Stimulated activated CD8-positive, alpha-beta memory T cell treated with anti-CD3 and anti-CD28 coated beads, Interleukin-4, amount 100 ng/mL, for 48 hours (primary cell): ENCODE data around the gene RAB3IP.
"Not testable (repeated sequence)": the region's sequence is repeated elsewhere in the genome, so short reads cannot be mapped to it uniquely, and the experiment has no call there.

ENCODE experiments used
- DNase-seq: peaks from one replicate; pipeline ENCODE4 v3.0.0-alpha.2; 2020

The RAB3IP gene

DNA sequence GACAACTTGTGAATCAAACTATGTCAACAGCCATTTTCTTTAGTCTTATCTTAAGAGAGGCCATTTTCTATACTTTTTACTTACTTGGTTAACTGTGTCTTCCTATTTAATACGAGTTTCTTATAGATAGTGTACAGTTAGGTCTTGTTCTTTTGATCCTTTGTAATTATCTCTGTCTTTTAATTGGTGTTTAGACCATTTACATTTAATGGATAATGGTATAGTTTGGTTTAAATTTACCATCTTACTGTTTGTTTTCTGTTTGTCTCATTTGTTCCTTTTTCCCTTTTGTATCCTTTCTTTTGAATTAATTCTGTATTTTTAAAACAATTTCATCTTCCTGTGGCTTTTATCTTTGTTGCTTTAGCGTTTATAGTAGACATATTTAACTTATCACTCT is 19.4 kb downstream of the RAB3IP start:
- no peak for DNase-seq

- DNase-seq = not testable (repeated sequence)
Observed at GRCh38 chr12:69759581-69759980, 20.9 kb downstream of the RAB3IP start.

DNA sequence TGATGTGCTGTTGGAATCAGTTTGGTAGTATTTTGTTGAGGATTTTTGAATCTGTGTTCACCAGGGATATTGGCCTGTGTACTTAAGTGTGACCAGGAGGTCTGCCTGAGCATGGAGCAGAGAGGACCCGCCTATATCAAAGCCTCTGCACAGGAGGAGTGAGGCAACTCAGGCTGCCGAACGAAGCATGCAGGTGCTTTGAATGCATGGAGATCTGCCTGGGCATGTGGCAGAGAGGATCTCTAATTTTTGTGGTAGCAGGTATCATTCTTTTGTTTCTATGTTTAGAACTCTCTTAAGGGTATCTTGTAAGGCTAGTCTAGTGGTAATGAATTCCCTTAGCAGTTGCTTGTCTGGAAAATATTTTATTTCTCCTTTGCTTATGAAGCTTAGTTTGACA is 26.9 kb downstream of the RAB3IP start:
- no peak for DNase-seq

GRCh38 chr12:69766260-69766659 is 27.6 kb downstream of the RAB3IP start:
- no peak for DNase-seq

DNA sequence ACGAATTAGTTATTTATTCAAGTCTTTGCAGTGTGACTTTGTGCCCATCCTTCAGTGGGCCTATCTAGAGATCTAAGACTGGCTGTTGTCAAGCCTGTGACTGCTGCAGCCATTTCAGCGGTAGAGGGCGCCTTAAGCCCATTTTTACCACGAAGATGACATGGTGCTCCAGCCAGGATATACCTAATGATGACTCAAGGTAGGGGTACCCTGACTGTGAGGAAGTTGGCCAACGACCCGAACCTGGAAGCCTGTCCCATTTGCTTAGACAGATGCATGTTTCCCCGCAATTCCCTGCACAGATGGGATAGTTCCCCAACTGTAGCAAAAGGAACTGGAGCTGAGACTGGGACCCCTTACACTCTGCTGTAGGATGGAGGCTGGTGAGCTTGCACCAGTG is 41.3 kb downstream of the RAB3IP start:
- DNase-seq = no peak

- no peak for DNase-seq
Observed at GRCh38 chr12:69783365-69783764, 44.7 kb downstream of the RAB3IP start.

DNA sequence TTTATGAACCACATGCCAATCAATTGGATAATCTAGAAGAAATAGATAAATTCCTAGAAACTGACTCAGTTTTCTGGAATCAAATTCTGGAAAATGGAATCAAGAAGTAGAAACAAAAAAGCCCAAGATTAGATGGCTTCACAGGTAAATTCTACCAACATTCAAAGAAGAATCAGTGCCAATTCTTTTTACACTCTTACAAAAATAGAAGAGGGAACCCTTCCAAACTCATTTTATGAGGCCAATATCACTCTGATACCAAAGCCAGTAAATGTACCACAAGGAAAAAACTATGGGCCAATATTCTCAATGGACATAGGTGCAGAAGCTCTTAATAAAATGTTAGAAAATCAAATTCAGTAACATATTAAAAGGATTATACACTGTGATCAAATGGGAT is 50.7 kb downstream of the RAB3IP start:
- no peak for DNase-seq

GRCh38 chr12:69792533-69792932 is 53.9 kb downstream of the RAB3IP start:
- DNase-seq = no peak

DNA sequence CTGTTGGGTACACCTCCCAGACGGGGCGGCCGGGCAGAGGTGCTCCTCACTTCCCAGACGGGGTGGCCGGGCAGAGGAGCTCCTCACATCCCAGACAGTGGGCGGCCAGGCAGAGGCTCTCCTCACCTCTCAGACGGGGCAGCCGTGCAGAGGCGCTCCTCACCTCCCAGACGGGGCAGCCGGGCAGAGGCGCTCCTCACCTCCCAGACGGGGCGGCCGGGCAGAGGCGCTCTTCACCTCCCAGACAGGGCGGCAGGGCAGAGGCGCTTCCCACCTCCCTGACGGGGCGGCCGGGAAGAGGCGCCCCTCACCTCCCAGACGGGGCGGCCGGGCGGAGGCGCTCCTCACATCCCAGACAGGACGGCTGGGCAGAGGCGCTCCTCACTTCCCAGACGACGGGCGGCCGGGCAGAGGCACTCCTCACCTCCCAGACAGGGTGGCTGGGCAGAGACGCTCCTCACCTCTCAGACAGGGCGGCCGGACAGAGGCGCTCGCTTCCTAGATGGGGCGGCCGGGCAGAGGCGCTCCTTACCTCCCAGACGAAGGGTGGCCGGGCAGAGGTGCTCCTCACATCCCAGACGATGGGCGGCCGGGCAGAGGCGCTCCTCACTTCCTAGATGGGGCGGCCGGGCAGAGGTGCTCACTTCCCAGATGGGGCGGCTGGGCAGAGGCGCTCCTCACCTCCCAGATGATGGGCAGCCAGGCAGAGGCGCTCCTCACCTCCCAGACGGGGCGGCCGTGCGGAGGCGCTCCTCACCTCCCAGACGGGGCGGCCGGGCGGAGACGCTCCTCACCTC is 68.6 kb downstream of the RAB3IP start:
- not testable (repeated sequence) for DNase-seq

GRCh38 chr12:69810870-69811498 is 72.3 kb downstream of the RAB3IP start:
- DNase-seq = no peak

- DNase-seq = no peak
Observed at GRCh38 chr12:69816082-69816481, 77.4 kb downstream of the RAB3IP start.

DNA sequence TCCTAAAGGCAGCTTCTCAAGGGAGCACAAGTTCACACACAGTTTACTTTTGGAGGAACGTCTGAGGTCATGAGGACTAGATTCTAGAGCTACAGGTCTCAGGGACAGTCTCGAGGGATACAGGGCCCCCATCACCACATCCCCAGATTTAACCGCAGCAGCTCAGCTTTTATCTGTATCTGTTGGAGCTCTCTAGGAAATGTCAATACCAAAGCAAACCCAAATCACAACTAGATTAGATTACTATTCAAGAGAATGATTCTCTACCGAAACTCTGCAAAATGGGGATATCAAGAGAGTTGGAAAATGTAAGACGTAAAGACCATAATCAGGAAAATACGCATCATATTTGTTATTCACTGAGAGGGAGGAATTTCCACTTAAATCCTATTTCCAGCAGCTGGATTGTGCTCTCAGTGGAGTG is 82.4 kb downstream of the RAB3IP start:
- DNase-seq = no peak

GRCh38 chr12:69821456-69822159 is 82.9 kb downstream of the RAB3IP start:
- no peak for DNase-seq

DNA sequence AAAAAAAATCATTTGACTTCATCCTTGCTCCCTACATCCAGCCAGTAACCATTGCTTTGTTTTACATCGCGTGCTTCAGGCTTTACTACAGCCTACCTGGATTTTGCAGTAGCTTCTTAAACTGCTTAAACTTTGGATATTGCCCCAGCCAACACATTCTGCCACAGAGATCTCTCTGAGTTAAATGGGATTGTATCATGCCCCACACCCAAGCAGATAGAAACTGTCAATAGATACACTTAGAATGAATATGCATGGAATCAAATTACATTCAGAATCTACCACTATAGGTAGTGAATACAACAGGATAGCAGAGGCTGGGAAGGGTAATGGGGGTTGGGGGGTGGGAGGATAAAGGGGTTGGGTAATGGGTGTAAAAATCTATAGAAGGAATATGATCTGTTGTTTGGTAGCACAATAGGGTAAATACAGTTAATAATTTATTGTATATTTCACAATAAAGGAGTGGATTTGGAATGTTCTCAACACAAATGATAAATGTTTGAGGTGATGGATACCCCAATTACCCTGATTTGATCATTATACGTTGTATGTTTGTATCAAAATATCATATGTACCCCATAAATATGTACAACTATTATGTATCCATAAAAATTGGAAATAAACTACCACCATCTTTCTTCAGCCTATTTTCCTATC is 83.7 kb downstream of the RAB3IP start:
- no peak for DNase-seq

GRCh38 chr12:69824028-69824427 is 85.4 kb downstream of the RAB3IP start:
- DNase-seq = no peak

DNA sequence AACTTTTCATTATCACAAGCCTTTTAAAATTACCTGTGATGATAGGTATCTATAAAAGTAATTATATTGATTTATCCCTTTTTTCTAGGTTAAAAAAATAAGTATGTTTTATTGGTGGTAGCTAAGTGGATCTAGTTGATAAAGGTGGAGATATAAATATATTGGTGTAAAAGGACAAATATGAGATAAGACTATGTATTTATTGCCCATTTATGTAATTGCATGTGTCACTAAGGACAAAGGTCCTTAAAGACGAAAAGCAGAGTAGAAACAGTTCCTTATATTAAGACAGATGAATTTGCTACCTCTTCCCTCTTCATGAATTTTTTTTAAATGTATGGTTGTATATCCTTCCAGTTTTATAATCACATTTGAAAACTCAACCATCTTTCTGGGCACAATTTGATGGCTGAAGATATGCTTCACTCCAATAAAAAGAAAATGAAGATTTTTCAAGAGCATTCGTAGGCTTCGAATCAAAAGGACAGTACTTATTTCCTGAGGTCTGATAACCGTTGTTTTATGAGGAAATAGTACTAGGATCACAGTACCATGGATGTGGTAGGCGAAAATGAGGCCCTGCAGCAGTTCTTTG is 86.4 kb downstream of the RAB3IP start, which contains the start of gene MYRFL:
TSS of gene MYRFL (plus strand) at position 262 of the 595 bp plus-strand sequence. CDS start at position 553, 291 bp downstream.
- no peak for DNase-seq

GRCh38 chr12:69828897-69829296 is 90.2 kb downstream of the RAB3IP start:
- no peak for DNase-seq

- DNase-seq = no peak
Observed at GRCh38 chr12:69833696-69834095, 95.0 kb downstream of the RAB3IP start.

GRCh38 chr12:69834147-69834546 is 95.5 kb downstream of the RAB3IP start:
- DNase-seq = no peak

DNA sequence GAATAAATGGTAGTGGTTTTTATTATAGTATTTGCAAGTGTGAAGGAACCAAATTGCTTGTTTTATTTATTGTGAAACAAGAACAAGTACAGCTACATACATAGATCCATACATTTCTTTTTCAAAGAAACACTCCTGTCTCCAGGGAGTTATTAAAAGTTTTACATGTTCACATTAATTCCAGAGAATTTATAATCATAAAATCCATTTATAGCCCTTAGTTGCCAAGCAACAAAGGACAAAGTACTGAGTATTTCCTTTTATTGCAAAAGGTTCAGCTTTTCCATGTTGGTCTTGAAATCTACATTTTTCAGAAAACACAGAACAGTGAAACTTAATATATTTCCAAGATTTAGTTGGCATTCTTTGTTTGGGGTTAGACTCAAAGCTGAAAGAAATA is 95.9 kb downstream of the RAB3IP start:
- DNase-seq = no peak

- DNase-seq = no peak
Observed at GRCh38 chr12:69835081-69835480, 96.4 kb downstream of the RAB3IP start.

GRCh38 chr12:69836015-69836414 is 97.4 kb downstream of the RAB3IP start:
- DNase-seq = no peak

- DNase-seq = no peak
Observed at GRCh38 chr12:69837191-69837590, 98.5 kb downstream of the RAB3IP start.
